Measurements from ENCODE around the gene WIPF3.

WIPF3 gene

DNA sequence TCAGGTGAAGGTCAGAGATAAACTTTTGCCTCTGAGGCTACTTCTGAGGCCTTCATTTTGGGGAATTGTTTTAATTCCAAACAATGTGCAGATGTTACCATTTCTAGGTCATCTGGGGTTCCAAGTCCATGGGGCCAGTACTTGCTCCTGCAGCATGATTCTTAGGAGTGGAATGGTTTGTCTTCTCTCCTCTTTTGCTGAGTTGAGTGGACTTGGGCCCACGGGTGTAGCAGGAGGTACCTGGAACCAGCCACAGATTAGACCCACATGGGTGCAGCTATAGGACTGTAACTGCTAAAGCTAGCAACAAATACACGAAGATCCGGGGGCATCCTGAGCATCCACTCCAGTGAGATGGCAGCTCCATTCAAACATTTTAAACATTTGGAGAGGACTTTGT is 41.6 kb downstream of the WIPF3 start:
- no peak for DNase-seq (ENCODE audit: low read depth in 3 of 3)

- no peak for DNase-seq (ENCODE audit: low read depth in 3 of 3)
Measured at GRCh38 chr7:29848941-29849340, 42.6 kb downstream of the WIPF3 start.

- DNase-seq (ENCODE audit: low read depth in 3 of 3), result no peak
Measured at GRCh38 chr7:29851487-29851886, 45.2 kb downstream of the WIPF3 start.

DNA sequence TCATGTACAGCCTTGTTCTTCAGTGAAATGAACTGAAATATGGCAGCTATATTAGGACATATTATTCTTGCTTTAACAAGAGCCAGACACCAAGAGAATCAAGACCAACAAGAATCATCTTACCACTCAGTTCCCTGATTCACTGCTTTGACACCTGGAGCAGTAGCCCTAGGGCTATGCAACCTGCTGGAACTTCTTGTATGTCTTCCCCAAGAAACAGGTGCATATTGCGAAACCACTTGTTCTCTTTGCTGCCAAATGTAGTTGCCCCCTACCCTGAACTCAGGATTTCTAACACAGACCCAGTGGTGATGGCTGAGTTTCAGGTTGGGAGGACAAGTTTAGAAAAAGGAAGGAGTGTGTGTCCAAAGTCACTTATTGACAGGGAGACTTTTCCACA is 46.1 kb downstream of the WIPF3 start:
- no peak for DNase-seq (ENCODE audit: low read depth in 3 of 3)

GRCh38 chr7:29853072-29853471 is 46.8 kb downstream of the WIPF3 start:
- DNase-seq (ENCODE audit: low read depth in 3 of 3), result no peak

GRCh38 chr7:29853789-29854188 is 47.5 kb downstream of the WIPF3 start:
- no peak for DNase-seq (ENCODE audit: low read depth in 3 of 3)

GRCh38 chr7:29854257-29854938 is 48.1 kb downstream of the WIPF3 start:
- DNase-seq (ENCODE audit: low read depth in 3 of 3), result no peak

DNA sequence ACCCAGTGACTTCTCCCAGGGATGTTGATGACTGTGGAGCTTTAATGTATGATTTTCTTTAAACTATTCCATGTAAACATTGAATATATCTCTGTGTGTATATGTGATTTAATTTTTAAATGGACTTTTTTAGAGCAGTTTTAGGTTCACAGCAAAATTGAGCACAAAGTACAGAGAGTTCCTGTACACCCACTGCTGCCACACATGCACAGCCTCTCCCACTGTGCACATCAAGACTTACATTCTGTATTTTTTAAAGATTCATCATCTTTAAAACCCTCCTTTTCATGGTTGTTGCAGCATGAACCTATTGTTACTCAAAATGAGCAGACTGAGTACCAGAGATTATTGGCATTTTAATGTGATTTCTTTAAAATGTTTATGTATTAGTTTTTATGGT is 51.3 kb downstream of the WIPF3 start:
- DNase-seq (ENCODE audit: low read depth in 3 of 3), result no peak

GRCh38 chr7:29858191-29858951 is 52.1 kb downstream of the WIPF3 start:
- no peak for DNase-seq (ENCODE audit: low read depth in 3 of 3)

GRCh38 chr7:29859104-29859503 is 52.8 kb downstream of the WIPF3 start:
- DNase-seq (ENCODE audit: low read depth in 3 of 3), result no peak

GRCh38 chr7:29859524-29860185 is 53.3 kb downstream of the WIPF3 start:
- DNase-seq (ENCODE audit: low read depth in 3 of 3), result no peak

DNA sequence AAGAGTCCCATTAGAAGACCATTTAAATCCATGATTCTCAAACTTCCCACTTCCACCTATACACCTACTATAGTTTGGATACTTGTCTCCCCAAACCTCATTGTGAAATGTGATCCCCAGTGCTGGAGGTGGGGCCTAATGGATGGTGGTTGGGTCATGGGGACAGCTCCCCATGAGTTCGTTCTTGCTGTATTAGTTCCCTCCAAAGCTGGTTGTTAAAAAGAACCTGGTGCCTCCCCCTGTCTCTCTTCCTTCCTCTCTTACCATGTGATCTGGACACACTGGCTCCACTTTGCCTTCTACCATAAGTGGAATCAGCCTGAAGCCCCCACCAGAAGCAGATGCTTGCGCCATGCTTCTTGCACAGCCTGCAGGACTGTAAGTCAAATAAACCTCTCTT is 53.9 kb downstream of the WIPF3 start:
- no peak for DNase-seq (ENCODE audit: low read depth in 3 of 3)

GRCh38 chr7:29861884-29862283 is 55.6 kb downstream of the WIPF3 start:
- DNase-seq (ENCODE audit: low read depth in 3 of 3), result no peak

DNA sequence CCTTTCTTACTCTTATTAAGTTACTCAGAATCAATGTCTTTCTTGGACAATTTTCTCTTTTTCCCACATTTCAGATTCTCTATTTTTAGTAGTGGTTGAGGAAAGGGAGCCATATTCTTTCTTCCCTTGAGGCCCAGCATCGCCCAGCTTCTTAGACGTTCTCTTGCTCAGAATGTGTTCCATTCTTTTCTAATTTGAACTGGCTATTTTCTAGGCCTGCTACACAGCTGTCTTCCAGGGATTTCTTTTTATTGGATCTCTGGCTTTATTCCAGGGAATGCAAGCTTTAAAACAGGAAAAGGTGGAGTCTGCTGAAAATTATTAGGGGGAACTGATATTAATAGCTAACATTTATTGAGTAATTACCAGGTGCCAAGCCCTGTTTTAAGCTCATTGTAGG is 58.3 kb downstream of the WIPF3 start:
- DNase-seq (ENCODE audit: low read depth in 3 of 3), result no peak

GRCh38 chr7:29865526-29865925 is 59.2 kb downstream of the WIPF3 start:
- no peak for DNase-seq (ENCODE audit: low read depth in 3 of 3)

GRCh38 chr7:29866490-29866930 is 60.2 kb downstream of the WIPF3 start:
- DNase-seq (ENCODE audit: low read depth in 3 of 3), result no peak

GRCh38 chr7:29871787-29872398 is 65.6 kb downstream of the WIPF3 start:
- no peak for DNase-seq (ENCODE audit: low read depth in 3 of 3)

DNA sequence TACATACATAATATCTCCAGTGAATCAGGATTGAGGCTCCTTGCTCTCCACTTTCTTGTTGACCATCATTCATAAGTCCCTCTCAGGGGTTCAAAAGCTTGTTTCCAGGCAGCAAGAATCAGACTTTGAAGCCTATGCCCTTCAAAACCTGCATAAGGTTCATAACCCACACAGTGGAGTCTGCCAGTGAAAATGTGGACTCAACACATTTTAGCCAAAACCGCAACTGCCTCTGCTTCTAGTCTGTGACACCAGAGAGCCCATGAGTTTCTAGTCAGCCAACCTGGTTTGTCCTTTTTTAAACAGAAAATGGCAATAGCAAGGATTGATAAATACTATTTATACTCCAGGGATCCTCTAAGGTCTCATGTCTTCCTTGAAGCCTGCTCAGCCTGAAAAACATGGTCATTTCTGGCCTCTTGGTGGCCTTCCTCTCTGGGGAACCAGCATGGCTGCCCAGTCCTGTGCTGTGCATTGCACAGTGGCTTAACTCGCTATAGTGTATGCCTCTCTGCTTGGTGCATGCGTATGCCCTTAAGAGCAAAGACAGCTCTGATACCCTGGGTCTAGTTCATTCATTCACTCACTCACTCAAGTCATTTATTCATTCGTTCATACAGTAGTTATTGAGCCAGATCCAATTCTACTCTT is 67.5 kb downstream of the WIPF3 start:
- no peak for DNase-seq (ENCODE audit: low read depth in 3 of 3)

DNA sequence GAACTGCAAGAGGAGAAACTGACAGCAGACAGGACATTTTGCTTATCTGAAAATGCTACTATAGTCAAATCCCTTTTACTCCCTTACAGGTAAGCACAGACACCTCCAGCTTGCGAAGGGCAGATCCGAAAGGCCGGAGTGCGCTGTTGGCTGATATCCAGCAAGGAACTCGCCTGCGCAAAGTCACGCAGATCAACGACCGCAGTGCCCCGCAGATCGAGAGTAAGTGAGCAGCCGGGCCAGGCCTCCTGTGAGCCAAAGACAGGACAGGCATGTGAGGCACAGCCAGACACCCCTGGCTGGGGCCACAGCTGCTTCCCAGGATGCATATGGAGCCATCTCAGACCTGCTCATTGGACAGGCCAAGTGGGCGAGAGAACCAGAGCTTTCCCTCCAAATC is 69.4 kb downstream of the WIPF3 start:
- DNase-seq (ENCODE audit: low read depth in 3 of 3), result no peak

- DNase-seq (ENCODE audit: low read depth in 3 of 3), result no peak
Measured at GRCh38 chr7:29877196-29877595, 70.9 kb downstream of the WIPF3 start.

DNA sequence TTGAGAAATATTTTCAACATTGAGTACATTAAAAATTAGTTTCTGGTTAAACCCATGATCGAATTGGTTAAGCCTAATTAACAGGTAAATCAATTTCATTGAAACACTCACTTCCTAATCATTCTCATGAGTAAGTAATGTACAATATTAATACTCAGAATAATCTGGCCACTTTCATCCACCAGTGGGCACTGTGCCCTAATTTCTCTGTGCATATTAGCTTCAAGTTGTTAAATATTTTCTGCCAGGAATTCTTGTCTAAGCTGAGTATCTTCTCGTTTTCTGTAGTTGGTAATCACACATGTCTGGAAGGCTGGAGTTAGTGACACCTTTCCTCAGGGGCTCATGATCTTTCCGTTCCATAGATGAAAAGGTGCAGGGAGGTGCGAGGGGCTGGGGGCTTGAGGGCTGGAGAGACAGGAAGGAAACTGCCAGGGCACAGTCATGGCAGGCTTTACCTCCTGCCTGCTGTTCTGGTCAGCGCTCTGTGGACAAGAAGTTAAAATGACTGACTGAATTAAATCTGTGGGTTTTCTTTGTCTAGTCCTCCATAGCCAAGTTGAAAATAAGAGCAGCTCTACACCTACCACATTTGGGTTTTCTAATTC is 71.9 kb downstream of the WIPF3 start:
- no peak for DNase-seq (ENCODE audit: low read depth in 3 of 3)

GRCh38 chr7:29879609-29880008 is 73.3 kb downstream of the WIPF3 start:
- DNase-seq (ENCODE audit: low read depth in 3 of 3), result no peak

Measured in stimulated activated CD4-positive, alpha-beta T cell treated with anti-CD3 and anti-CD28 coated beads, TNF-alpha, amount 100 ng/mL, for 48 hours (primary cell).